HEK293 (cell line): Measurements from ENCODE around the gene RTN4RL2.

Source experiments
- HOXD13 ChIP-seq: sonication (generic); formaldehyde crosslinking; IDR thresholded peaks from 2 replicates; pipeline ENCODE4 v1.8.0; 2022; ENCODE audit warnings: missing genetic modification reagents, borderline replicate concordance
- SP3 ChIP-seq: fragments of 450-650 bp; formaldehyde crosslinking; IDR thresholded peaks from 2 replicates; pipeline ENCODE4 v1.5.1; 2016; ENCODE audit warnings: missing biosample characterization, missing genetic modification characterization
- TCF7L2 ChIP-seq: IDR thresholded peaks from 2 replicates; pipeline ENCODE4 v1.6.1; 2011; ENCODE audit warnings: low read depth, mild to moderate bottlenecking, inconsistent platforms, low read length, moderate library complexity, borderline replicate concordance
- WT1 ChIP-seq: fragments of 450-650 bp; formaldehyde crosslinking; IDR thresholded peaks from 2 replicates; pipeline ENCODE4 v1.5.1; 2016; ENCODE audit warnings: missing biosample characterization, missing genetic modification characterization
- ZBTB17 ChIP-seq: fragments of 450-650 bp; formaldehyde crosslinking; IDR thresholded peaks from 2 replicates; pipeline ENCODE4 v1.5.1; 2016; ENCODE audit warnings: missing biosample characterization, missing genetic modification characterization
- ZBTB21 ChIP-seq: fragments of 450-650 bp; formaldehyde crosslinking; IDR thresholded peaks from 2 replicates; pipeline ENCODE4 v1.5.1; 2017; ENCODE audit warnings: missing biosample characterization, missing genetic modification characterization
- ZBTB7A ChIP-seq: fragments of 450-650 bp; formaldehyde crosslinking; IDR thresholded peaks from 2 replicates; pipeline ENCODE4 v1.5.1; 2016; ENCODE audit warnings: low read depth, missing biosample characterization, missing genetic modification characterization
- ZBTB8A ChIP-seq: fragments of 450-650 bp; formaldehyde crosslinking; IDR thresholded peaks from 2 replicates; pipeline ENCODE4 v1.5.1; 2016; ENCODE audit warnings: missing biosample characterization, missing genetic modification characterization
- ZNF202 ChIP-seq: fragments of 450-650 bp; formaldehyde crosslinking; IDR thresholded peaks from 2 replicates; pipeline ENCODE4 v1.5.1; 2016; ENCODE audit warnings: missing biosample characterization, missing genetic modification characterization, borderline replicate concordance
- ZNF24 ChIP-seq: fragments of 450-650 bp; formaldehyde crosslinking; IDR thresholded peaks from 2 replicates; pipeline ENCODE4 v1.5.1; 2016; ENCODE audit warnings: missing biosample characterization, missing genetic modification characterization
- ZNF48 ChIP-seq: fragments of 450-650 bp; formaldehyde crosslinking; IDR thresholded peaks from 2 replicates; pipeline ENCODE4 v1.5.1; 2016; ENCODE audit warnings: missing biosample characterization, missing genetic modification characterization
- ZNF707 ChIP-seq: fragments of 450-650 bp; formaldehyde crosslinking; IDR thresholded peaks from 2 replicates; pipeline ENCODE4 v1.5.1; 2016; ENCODE audit warnings: missing biosample characterization, missing genetic modification characterization
- TF ChIP-seq, protein P1 (sequence below): fragments of 450-650 bp; formaldehyde crosslinking; IDR thresholded peaks from 2 replicates; pipeline ENCODE4 v1.5.1; 2016; ENCODE audit warnings: missing biosample characterization, missing genetic modification characterization, low read depth
- TF ChIP-seq, protein P2 (sequence below): fragments of 450-650 bp; formaldehyde crosslinking; IDR thresholded peaks from 2 replicates; pipeline ENCODE4 v1.5.1; 2016; ENCODE audit warnings: missing biosample characterization, missing genetic modification characterization

DNA sequence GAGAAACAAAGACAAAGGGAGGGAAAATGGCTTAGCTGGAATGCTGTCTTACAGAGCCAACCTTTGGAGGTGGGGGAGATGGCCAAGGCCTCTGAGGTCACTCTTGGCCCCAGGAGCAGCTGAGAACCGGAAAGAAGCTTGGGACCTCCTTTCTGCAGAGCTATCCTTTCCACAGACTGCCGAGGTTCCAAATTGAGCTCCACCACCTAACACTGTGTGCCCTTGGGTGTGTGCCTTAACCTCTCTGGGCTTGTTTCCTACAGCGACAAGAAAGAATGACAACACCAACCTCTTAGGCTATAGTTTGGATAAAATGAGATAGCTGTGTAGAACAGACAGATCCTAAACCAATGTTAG lies 23.2 kb downstream of the RTN4RL2 start:
- TF ChIP-seq ZNF48 (tag by site-specific recombination) (no peak), ZNF202 (tag by site-specific recombination) (no peak), ZNF24 (tag by site-specific recombination) (no peak), HOXD13 (CRISPR knock-in tag) (no peak), TCF7L2 (no peak), ZBTB21 (tag by site-specific recombination) (no peak), ZBTB8A (tag by site-specific recombination) (no peak), ZBTB7A (tag by site-specific recombination) (no peak), WT1 (tag by site-specific recombination) (no peak), ZBTB17 (tag by site-specific recombination) (no peak), SP3 (no peak), ZNF707 (tag by site-specific recombination) (no peak)
- TF ChIP-seq, protein P1, sequence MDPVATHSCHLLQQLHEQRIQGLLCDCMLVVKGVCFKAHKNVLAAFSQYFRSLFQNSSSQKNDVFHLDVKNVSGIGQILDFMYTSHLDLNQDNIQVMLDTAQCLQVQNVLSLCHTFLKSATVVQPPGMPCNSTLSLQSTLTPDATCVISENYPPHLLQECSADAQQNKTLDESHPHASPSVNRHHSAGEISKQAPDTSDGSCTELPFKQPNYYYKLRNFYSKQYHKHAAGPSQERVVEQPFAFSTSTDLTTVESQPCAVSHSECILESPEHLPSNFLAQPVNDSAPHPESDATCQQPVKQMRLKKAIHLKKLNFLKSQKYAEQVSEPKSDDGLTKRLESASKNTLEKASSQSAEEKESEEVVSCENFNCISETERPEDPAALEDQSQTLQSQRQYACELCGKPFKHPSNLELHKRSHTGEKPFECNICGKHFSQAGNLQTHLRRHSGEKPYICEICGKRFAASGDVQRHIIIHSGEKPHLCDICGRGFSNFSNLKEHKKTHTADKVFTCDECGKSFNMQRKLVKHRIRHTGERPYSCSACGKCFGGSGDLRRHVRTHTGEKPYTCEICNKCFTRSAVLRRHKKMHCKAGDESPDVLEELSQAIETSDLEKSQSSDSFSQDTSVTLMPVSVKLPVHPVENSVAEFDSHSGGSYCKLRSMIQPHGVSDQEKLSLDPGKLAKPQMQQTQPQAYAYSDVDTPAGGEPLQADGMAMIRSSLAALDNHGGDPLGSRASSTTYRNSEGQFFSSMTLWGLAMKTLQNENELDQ (tag by site-specific recombination) = no peak
- TF ChIP-seq, protein P2, sequence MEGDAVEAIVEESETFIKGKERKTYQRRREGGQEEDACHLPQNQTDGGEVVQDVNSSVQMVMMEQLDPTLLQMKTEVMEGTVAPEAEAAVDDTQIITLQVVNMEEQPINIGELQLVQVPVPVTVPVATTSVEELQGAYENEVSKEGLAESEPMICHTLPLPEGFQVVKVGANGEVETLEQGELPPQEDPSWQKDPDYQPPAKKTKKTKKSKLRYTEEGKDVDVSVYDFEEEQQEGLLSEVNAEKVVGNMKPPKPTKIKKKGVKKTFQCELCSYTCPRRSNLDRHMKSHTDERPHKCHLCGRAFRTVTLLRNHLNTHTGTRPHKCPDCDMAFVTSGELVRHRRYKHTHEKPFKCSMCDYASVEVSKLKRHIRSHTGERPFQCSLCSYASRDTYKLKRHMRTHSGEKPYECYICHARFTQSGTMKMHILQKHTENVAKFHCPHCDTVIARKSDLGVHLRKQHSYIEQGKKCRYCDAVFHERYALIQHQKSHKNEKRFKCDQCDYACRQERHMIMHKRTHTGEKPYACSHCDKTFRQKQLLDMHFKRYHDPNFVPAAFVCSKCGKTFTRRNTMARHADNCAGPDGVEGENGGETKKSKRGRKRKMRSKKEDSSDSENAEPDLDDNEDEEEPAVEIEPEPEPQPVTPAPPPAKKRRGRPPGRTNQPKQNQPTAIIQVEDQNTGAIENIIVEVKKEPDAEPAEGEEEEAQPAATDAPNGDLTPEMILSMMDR (tag by site-specific recombination) = no peak
